Uterine smooth muscle cell (primary cell): Measurements from ENCODE around the gene HGF. TPM values are rescaled to one million over a fixed set of nuclear protein-coding genes. Genes with fewer than 3 reads are reported as not detected.

Experiments
- total RNA-seq: library from RNA; depleted of rRNA; stranded (reverse); fragments of >200 nt; gene quantifications from 2 replicates; pipeline ENCODE4 v1.2.3, GENCODE V29; 2014

Gene HGF
- total RNA-seq, result 101 and 486 TPM in 2 replicates

DNA sequence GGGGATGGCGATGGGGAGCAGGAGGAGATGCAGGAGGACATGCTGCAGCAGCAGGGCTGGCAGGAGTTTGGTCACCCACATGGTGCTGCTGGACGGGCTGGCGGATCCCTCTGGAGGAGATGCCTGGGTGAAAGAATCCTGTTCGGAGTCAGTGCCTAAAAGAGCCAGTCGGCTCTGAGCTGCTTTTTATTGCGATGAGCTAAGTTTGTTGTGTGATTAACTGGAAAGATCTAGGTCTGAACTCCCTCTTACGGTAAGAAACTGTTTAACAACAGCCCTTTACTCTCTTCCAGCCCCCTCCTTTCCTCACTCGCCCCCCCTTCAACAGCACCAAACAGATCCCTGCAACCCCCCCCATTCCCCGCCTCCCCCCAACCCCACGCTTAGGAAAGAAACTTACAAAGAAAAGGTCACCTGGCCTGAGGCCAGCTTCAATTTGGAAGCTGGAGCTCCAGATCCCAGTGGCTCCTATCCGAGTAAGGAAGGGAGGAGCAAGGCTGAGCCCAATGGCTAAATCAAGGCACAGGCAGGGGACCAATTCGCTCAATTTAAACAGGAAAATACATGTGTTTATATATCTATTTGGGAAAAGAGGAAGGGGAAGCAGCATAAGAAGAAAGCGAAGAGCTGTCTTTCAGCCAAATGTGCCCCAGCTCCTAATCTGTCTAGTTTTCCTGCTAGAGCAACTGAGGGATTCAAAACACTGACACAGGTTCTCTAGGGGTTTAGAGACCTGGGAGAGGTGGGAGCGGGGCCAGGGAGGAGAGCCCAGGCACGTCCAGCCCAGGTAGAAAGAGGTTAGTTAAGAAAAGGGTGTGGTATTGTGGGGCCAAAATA, at the start of gene HGF:
HGF (minus strand) TSS at position 157 of the 837 bp plus-strand sequence; CDS start at position 81, 76 bp downstream.

